Fibroblast of peridontal ligament (primary cell): ENCODE measurements around the gene ZNF503.

Experiments used
- DNase-seq: peaks from one replicate; pipeline ENCODE4 v3.0.0-alpha.2; 2010; ENCODE audit errors: extremely low read depth

ZNF503 gene

GRCh38 chr10:75401569-75402485, at the start of gene ZNF503:
Gene ZNF503, minus strand, starts transcription at chr10:75401764. Its CDS starts 345 bp downstream, at chr10:75401419.
- DNase-seq: peak; percentile 93

DNA sequence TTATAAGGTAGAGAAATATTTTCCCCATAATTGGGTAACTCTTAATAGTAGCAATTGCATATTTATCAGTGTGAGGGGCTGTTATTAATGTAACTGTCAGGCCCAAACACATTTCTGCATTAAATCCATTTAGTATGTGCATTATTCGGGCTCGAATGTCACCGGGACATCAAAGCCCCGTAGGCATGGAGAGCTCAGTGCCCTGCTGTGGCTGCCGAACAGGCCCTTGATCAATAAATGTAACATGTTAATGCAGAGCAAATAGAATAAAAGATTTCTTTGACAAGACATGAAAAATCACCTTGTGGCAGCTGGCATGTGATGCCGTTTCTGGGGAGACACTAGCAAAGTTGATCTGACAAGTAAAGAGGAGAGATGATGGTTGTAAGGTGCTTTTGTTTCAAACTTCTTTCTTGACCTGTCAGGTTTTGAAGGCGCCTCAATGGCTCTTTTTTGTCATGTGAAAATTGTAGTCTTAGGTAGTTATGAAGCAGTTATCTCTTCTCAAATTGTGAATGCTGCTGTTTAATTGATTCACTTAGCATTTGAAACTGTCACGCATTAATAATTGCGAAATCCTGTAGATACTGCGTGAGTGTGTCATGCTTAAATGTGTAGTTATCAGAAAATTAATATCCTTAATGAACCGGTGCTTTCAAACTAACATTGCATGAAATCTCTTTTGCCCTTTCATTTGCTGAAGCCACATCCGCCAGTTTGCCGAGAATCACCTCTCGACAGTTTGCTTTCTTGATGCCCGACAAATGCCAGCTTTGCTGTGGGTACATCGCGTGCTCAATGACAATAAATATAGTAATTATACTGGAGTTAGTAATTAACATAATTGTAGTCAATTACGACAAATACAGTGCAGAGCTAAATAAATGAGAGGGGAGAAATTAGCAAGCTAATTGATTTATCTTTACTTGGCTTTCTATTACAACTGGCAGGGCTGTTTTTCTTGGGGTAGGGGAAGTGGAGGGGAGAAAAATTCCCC, 49.4 kb upstream of the ZNF503 start:
- no peak for DNase-seq

DNA sequence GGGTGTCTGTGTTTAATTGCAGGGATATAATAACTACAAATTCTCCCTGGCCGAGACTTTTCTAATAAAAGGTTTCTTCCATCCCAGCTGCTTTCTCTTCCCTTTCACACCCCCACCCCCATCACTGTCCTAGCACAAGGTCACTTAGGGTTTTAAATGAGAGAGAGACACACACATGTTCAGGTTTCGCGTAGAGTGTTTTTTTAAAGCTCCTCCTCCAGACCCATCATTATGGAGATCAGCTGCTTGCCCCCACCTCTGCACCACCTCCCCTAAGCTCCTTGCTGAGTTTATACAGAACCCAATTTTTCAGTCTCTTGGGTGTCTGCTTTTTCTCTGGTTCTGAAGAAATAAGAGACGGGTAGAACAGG, 48.5 kb upstream of the ZNF503 start:
- DNase-seq: no peak

DNA sequence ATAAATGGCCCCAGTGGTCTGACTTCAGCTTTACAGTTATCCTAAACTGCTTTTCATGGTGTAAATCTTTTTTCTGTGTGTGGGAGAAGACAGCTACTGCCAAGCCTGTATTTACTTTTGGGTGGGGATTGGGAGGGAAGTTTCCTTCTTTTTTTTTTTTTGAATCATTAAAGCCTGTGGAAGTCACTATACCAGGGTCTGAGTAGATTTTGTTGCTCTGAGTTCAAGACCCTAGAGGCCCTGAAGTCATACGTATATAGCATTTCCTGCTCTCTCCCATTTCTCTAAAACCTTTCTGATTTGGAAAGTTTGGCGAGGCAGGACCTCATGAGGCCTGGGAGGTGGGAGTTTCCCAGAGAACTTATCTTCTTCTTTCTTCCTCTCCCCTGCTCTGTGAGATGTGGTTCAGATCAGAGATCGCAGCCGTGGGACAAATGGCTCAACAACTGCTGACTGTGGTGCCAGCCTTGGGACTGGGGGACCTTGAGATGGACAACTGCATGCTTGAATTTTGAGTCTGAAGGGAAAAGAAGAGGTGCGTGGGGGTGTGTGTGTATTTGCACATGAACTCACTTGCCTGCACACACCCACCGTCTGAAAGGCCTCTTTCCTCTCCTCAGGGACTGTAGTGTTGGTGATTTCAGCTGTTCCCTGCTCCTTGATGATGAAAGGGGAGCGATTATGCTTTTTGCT, 48.0 kb upstream of the ZNF503 start:
- no peak for DNase-seq

DNA sequence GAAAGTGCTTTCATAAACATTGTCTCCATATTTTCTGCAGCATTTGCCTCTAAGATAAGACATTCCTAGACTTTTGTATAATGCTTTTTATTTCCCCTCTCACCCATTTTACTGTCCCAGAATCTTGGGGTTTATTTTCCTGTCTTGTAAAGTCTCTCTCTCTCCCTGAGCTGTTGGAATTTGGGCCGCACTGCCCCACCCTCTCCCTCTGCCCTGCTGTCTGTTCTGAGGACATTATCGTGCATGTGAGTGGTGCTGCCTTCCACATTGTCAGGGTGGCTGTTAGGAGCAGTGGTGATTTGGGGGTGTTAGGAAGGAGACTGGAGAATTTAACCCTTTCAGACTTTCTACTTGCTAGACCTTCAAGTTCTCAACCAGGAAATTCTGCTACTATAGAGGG, 46.6 kb upstream of the ZNF503 start:
- DNase-seq: no peak

DNA sequence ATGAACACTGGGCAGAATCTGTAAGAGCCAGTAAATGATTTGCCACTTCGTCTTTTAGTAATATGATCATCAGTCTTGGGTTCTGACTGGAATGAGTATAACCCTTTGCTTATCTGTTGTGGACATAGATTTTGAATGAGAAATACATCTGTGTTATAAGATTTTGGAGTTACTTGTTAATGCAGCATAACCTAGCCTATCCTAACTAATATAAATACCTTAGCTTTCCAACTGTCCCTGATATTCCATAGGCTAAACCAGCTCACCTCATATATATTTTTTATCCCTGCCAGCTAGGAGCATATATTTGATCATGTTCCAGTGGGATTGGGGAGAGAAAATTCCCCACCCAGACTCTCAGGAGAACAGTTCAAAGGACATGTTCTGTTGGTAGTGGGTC, 44.9 kb upstream of the ZNF503 start:
- DNase-seq: no peak

DNA sequence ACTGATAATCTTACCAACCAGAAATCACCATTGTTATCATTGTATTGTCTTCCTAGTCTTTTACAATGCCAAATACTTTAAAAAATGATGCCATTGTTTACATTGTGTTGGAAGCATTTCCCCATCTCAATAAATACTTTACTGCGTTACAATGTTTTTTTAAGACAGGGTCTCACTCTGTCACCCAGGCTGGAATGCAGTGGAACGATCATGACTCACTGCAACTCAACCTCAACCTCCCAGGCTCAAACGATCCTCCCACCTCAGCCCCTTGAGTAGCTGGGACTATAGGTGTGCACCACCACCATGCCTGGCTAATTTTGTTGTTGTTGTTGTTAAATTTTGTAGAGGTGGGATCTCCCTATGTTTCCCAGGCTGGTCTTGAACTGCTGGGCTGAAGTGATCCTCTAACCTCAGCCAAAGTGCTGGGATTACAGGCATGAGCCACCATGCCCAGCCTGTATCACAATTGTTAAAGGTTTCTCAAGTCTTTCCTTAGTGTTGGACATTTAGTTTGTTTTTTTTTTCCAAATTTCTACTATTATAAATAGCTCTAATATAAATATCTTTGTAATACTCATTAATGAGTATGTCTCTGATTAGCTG, 43.3 kb upstream of the ZNF503 start:
- no peak for DNase-seq

DNA sequence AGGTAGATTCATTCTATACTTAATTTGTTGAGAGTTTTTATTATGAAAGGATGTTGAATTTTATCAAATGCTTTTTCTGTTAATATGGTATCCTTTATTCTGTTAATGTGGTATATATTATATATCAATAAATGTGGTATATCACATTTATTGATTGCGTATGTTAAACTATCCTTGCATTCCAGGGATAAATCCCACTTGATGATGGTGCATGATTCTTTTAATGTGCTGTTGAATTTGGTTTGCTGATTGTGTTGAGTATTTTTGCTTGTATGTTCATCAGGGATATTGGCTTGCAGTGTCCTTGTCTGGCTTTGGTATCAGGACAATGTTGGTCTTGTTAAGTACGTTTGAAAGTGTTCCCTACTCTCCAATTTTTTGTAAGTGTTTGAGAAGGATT, 41.8 kb upstream of the ZNF503 start:
- no peak for DNase-seq

- no peak for DNase-seq
Observed at GRCh38 chr10:75441682-75442081, 40.1 kb upstream of the ZNF503 start.

GRCh38 chr10:75441196-75441595, 39.6 kb upstream of the ZNF503 start:
- no peak for DNase-seq

GRCh38 chr10:75440271-75440793, 38.8 kb upstream of the ZNF503 start:
- no peak for DNase-seq

DNA sequence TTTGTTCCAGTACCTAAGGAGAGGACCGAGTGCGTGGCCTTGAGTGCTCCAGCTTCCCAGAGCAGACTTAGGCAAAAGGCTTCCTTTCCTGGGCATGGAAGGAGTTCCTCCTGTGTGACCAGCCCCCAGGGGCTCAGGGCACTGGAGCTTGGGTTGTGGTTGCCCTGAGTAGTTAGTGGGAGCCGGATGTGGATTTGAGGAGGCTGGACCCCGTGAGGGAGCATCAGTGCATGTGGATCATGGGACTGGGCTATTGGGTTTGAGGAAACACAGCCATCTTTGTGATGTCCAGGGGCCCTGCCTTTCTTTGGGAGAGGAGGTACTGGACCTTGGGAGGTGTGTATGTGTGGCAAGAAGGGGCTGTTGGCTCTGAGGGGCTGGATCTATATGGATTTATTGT, 38.2 kb upstream of the ZNF503 start:
- DNase-seq: no peak

GRCh38 chr10:75438275-75438674, 36.7 kb upstream of the ZNF503 start:
- no peak for DNase-seq

DNA sequence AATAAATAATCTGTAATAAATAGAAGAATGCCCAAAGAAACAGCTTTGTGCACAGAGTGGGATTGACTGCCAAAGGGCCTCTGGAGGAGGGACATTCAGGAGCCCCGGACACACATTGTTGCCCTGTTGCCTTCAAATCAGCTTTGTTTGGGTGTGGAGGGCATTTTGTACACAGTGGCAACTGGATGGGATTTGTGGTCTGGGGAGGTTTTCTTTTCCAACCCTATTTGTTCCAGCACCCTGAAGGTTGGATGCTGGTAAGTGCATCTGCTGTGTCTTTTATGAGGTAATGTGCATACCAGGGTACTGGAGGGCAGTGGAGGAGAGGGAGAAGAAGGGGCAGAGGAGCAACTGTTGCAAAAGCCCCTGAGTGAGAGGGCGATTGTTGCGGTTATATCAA, 36.1 kb upstream of the ZNF503 start:
- DNase-seq: no peak

- DNase-seq: no peak
Observed at GRCh38 chr10:75436896-75437295, 35.3 kb upstream of the ZNF503 start.

DNA sequence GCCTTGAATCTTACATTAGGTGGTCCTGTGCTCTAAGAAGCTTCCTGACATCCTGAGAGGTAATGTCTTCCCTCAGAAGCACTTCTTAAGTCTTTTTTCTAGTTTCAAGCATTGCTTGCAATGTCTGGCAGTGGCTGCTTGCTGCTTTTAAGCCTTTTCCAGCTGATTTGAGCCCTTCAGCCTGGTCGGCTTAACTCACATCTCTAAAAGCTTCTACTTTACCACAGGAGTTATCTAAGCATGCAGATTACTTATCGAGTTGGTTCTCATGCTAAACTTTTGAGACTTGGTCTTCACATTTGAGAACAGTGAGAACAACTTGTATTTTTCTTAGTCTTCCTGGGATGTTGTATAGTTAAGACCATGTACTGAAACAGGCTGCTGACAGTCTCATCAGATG, 33.7 kb upstream of the ZNF503 start:
- DNase-seq: no peak

DNA sequence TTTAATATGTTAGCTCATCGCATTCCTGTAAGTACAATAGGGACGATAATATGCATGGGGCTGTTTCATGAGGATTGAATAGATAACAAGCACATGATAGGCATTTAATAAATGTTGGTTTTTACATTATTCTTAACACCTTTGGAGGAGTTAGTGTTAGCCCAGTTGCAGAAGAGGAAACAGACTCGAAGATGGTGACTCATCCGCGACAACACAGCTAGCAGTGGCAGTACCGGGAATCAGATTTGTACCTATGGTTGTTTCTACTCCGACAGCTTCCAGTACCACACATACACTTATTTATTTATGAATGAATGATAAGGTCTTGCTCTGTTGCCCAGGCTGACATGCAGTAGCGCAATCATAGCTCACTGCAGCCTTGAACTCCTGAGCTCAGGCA, 32.7 kb upstream of the ZNF503 start:
- no peak for DNase-seq

DNA sequence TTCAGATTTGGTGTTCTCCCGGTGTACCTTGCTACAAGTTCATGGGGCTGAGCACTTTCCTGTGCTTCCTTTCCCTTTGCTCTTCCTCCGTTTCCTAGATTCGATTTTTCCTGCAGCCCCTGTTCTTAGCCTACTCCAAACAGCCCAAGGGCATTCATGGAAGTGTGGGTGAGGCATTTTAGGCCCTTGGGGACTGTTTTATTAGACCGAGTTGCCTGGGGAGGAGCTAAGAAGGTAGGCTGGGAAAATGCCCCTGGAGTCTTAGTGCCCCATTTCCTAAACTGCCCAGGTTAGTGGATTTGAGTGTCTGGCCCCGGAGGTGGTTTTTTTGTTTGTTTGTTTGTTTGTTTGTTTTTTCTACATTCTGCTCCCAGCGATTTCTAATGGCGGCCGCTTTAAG, 31.7 kb upstream of the ZNF503 start:
- no peak for DNase-seq

GRCh38 chr10:75432763-75433162, 31.2 kb upstream of the ZNF503 start:
- no peak for DNase-seq

- DNase-seq: no peak
Observed at GRCh38 chr10:75432176-75432575, 30.6 kb upstream of the ZNF503 start.
